CD14-positive monocyte (primary cell): ENCODE data around the gene CNOT6. TPM values are rescaled to one million over a fixed set of nuclear protein-coding genes. Genes with fewer than 3 reads are reported as not detected.
"Not testable (repeated sequence)": the region's sequence is repeated elsewhere in the genome, so short reads cannot be mapped to it uniquely, and the experiment has no call there.

ENCODE experiments used
- DNase-seq, 3 donors: peaks; one replicate each; pipeline ENCODE4 v3.0.0-alpha.2; 2011 to 2022
- H2AFZ ChIP-seq: 2 replicates; pipeline ENCODE4 v1.6.0; 2012; ENCODE audit warnings: mild to moderate bottlenecking, low read depth, low read length, inconsistent platforms; ENCODE audit not compliant: insufficient read depth, poor library complexity, severe bottlenecking
- H3K27ac ChIP-seq, 2 donors: 1 replicate in 1 of 2; 2 replicates in 1 of 2; pipeline ENCODE4 v1.5.1; 2012 to 2013; ENCODE audit warnings: low read length in 2 of 2, control low read depth in 1 of 2, inconsistent platforms in 1 of 2, low read depth in 1 of 2, mild to moderate bottlenecking in 1 of 2
- H3K27me3 ChIP-seq, 2 donors: one replicate each; pipeline versions ENCODE4 v1.6.0 to v1.6.1; 2011 to 2013; ENCODE audit warnings: low read length in 2 of 2; ENCODE audit not compliant: control insufficient read depth in 2 of 2, insufficient read depth in 2 of 2
- H3K36me3 ChIP-seq, 2 donors: replicated peaks in 1 of 2; 1 replicate in 1 of 2; 2 replicates in 1 of 2; pipeline versions ENCODE4 v1.5.1 to v1.6.1; 2012 to 2013; ENCODE audit warnings: low read length in 2 of 2, control low read depth in 1 of 2, inconsistent platforms in 1 of 2, mild to moderate bottlenecking in 1 of 2; ENCODE audit not compliant: insufficient read depth in 2 of 2, control insufficient read depth in 1 of 2
- H3K4me1 ChIP-seq, 2 donors: 1 replicate in 1 of 2; 2 replicates in 1 of 2; pipeline versions ENCODE4 v1.5.1 to v1.6.1; 2012 to 2013; ENCODE audit warnings: low read length in 2 of 2, control low read depth in 1 of 2, inconsistent platforms in 1 of 2, mild to moderate bottlenecking in 1 of 2, moderate library complexity in 1 of 2; ENCODE audit not compliant: insufficient read depth in 2 of 2, control insufficient read depth in 1 of 2
- H3K4me2 ChIP-seq: replicated peaks from 2 replicates; pipeline ENCODE3; 2012; ENCODE audit warnings: low read length, moderate library complexity, mild to moderate bottlenecking; ENCODE audit not compliant: poor library complexity, severe bottlenecking; ENCODE audit errors: extremely low read depth
- H3K4me3 ChIP-seq, 3 experiments: fragments of 200-600 bp in 1 of 3; sonication (generic) in 1 of 3; replicated peaks in 1 of 3; 1 replicate in 2 of 3; 2 replicates in 1 of 3; pipeline ENCODE4 v1.5.1; 2011 to 2013; ENCODE audit warnings: low read length in 3 of 3, mild to moderate bottlenecking in 3 of 3, control low read depth in 2 of 3, low read depth in 2 of 3, inconsistent platforms in 1 of 3, moderate library complexity in 1 of 3
- H3K79me2 ChIP-seq: 2 replicates; pipeline ENCODE4 v1.6.0; 2012; ENCODE audit warnings: mild to moderate bottlenecking, control low read depth, inconsistent platforms, low read length, moderate library complexity; ENCODE audit not compliant: insufficient read depth
- H3K9ac ChIP-seq: 2 replicates; pipeline ENCODE4 v1.6.0; 2017; ENCODE audit warnings: low read length, mild to moderate bottlenecking; ENCODE audit not compliant: insufficient read depth, poor library complexity, severe bottlenecking
- H3K9me3 ChIP-seq, 2 donors: replicated peaks in 1 of 2; 1 replicate in 1 of 2; 2 replicates in 1 of 2; pipeline versions ENCODE4 v1.5.1 to v1.6.1; 2012 to 2013; ENCODE audit warnings: low read length in 2 of 2, control low read depth in 1 of 2; ENCODE audit not compliant: control insufficient read depth in 1 of 2, insufficient read depth in 1 of 2
- H4K20me1 ChIP-seq: 2 replicates; pipeline ENCODE4 v1.6.0; 2012; ENCODE audit warnings: mild to moderate bottlenecking, low read length, control low read depth, moderate library complexity; ENCODE audit not compliant: insufficient read depth
- H3K27ac Mint-ChIP-seq, 7 donors: one replicate each; pipeline ENCODE4 v1.8.0; 2020; ENCODE audit warnings: mild to moderate bottlenecking in 7 of 7, mixed read lengths in 7 of 7, moderate library complexity in 6 of 7, inconsistent platforms in 2 of 7
- H3K27me3 Mint-ChIP-seq, 3 donors: one replicate each; pipeline ENCODE4 v1.8.0; 2021 to 2022; ENCODE audit warnings: low read depth in 3 of 3, mild to moderate bottlenecking in 3 of 3, mixed read lengths in 3 of 3, moderate library complexity in 3 of 3, inconsistent platforms in 1 of 3
- H3K36me3 Mint-ChIP-seq, 2 donors: one replicate each; pipeline ENCODE4 v1.8.0; 2020; ENCODE audit warnings: mixed read lengths in 2 of 2, inconsistent platforms in 1 of 2, mild to moderate bottlenecking in 1 of 2
- H3K4me1 Mint-ChIP-seq: one replicate; pipeline ENCODE4 v1.8.0; 2020; ENCODE audit warnings: mild to moderate bottlenecking, mixed read lengths
- H3K4me3 Mint-ChIP-seq, 2 donors: one replicate each; pipeline ENCODE4 v1.8.0; 2020; ENCODE audit warnings: mild to moderate bottlenecking in 2 of 2, mixed read lengths in 2 of 2, moderate library complexity in 1 of 2
- H3K9me3 Mint-ChIP-seq, 7 donors: one replicate each; pipeline ENCODE4 v1.8.0; 2020 to 2022; ENCODE audit warnings: mixed read lengths in 7 of 7, mild to moderate bottlenecking in 6 of 7, moderate library complexity in 6 of 7, inconsistent platforms in 2 of 7
- WGBS: methylation state at CpG from one replicate; pipeline ENCODE4 v1.1.5; 2013; ENCODE audit warnings: missing lambda C conversion rate; ENCODE audit not compliant: insufficient coverage; 5-methylcytosine and 5-hydroxymethylcytosine counted together
- intact Hi-C, 2 donors: fragments of 100-400 bp; cut with micrococcal nuclease; formaldehyde crosslinking; loops; one replicate each; pipeline versions ENCODE4 v1.15.0 to v1.15.1; 2023
- polyA plus RNA-seq, 3 donors: library from polyadenylated mRNA; depleted of rRNA in 1 of 3; unstranded in 2 of 3; stranded (reverse) in 1 of 3; fragments of 300-500 nt in 2 of 3; fragments of >200 nt in 1 of 3; fragmentation: Illumina TruSeq in 2 of 3; gene quantifications; 1 replicate in 2 of 3; 2 replicates in 1 of 3; pipeline ENCODE4 v1.2.3, GENCODE V29; 2012 to 2021
- TF ChIP-seq, protein P1 (sequence below): fragments of 200-600 bp; IDR thresholded peaks from one replicate; pipeline ENCODE4 v1.8.0; 2022; ENCODE audit warnings: antibody characterized with exemption, mild to moderate bottlenecking

CNOT6 gene
- polyA plus RNA-seq, 3 donors = 4.8 to 9.5 (median 7.7) TPM

DNA sequence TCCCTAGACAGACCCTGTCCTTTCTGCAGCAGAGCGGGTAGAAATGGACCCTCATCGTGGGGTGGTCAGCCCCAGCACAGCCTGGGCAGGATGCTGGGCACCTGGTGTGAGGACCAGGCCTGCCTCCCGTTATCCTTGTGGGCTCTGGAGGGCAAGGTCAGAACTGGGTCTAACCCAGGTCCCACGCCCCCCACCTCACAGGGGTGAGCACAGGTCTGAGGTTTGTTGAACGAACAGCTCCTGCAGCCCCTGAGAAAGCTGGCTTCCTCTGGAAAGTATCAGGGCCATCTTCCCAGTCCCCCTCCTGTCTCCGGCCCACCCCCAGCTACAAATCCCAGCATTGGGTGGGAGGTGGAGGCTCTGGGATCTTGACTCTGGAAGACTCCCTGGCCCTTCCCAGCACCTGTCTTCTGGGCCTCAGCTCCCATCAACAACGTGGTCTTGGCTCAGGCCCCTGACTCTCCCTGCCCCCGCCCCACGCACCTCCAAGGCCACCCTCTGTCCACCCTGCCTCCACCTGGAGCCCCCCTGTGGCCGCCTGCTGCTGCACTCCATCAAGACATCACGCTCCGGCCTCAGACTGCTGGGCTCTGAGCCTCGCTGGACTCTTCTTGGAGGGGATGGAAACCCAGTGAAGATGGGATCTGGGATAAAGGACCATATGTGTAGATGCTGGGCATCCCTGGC is 30.1 kb upstream of the CNOT6 start:
- no peak for DNase-seq
- Mint-ChIP-seq H3K9me3 (peaks cover 5 to 24% (median 9%) of the 10 kb centered on the region in 7 donors), H3K27ac (no peak overlapping the region), H3K4me1 (no peaks in the 10 kb centered on the region), H3K36me3 (no peaks in the 10 kb centered on the region), H3K4me3 (no peak overlapping the region), H3K27me3 (peaks cover 0 to 3% (median 2%) of the 10 kb centered on the region in 3 donors)
- Histone ChIP-seq H3K9ac (no peak overlapping the region), H3K79me2 (no peaks in the 10 kb centered on the region), H3K27me3 (no peaks in the 10 kb centered on the region), H3K36me3 (no peaks in the 10 kb centered on the region), H3K27ac (no peak overlapping the region), H3K4me3 (no peak overlapping the region), H4K20me1 (no peaks in the 10 kb centered on the region), H3K9me3 (peaks cover 0 to 8% of the 10 kb centered on the region in 2 donors), H3K4me1 (no peaks in the 10 kb centered on the region), H2AFZ (no peak overlapping the region), H3K4me2 (no peak overlapping the region)
- 85% methylated on average over 5 of the region's 13 CpGs for WGBS
- TF ChIP-seq, protein P1, sequence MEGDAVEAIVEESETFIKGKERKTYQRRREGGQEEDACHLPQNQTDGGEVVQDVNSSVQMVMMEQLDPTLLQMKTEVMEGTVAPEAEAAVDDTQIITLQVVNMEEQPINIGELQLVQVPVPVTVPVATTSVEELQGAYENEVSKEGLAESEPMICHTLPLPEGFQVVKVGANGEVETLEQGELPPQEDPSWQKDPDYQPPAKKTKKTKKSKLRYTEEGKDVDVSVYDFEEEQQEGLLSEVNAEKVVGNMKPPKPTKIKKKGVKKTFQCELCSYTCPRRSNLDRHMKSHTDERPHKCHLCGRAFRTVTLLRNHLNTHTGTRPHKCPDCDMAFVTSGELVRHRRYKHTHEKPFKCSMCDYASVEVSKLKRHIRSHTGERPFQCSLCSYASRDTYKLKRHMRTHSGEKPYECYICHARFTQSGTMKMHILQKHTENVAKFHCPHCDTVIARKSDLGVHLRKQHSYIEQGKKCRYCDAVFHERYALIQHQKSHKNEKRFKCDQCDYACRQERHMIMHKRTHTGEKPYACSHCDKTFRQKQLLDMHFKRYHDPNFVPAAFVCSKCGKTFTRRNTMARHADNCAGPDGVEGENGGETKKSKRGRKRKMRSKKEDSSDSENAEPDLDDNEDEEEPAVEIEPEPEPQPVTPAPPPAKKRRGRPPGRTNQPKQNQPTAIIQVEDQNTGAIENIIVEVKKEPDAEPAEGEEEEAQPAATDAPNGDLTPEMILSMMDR = no peak
- intact Hi-C loops = no loop called here

DNA sequence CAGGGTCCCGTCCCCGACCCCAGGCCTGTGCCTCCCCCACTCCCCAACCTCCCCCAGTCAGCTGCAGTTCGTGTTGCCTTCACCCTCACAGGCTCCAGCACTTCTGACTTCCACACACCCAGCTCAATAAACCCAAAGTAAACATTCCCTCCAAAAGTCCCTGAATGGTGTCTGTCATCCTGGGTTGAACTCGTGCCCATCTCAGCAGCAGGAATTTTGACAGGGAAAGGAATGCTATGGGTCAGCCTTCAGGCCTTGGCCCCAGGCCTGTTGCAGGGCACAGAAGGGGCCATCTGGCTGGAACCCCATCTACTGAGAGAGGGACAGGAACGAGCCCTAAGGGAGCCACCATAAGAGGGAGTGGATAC is 29.6 kb upstream of the CNOT6 start:
- H3K79me2 ChIP-seq = no peaks in the 10 kb centered on the region
- H2AFZ ChIP-seq = no peak overlapping the region
- H3K4me1 Mint-ChIP-seq = no peaks in the 10 kb centered on the region
- no peak overlapping the region for H3K4me3 Mint-ChIP-seq
- H3K36me3 ChIP-seq = no peaks in the 10 kb centered on the region
- intact Hi-C loops = no loop called here
- no peak overlapping the region for H3K27ac Mint-ChIP-seq
- WGBS = 88% methylated on average over 3 of the region's 5 CpGs
- no peak overlapping the region for H3K4me3 ChIP-seq
- peaks cover 0 to 3% (median 0%) of the 10 kb centered on the region in 3 donors for H3K27me3 Mint-ChIP-seq
- H3K9me3 ChIP-seq = peaks cover 0 to 5% of the 10 kb centered on the region in 2 donors
- peaks cover 2 to 21% (median 7%) of the 10 kb centered on the region in 7 donors for H3K9me3 Mint-ChIP-seq
- H3K4me2 ChIP-seq = no peak overlapping the region
- H3K36me3 Mint-ChIP-seq = no peaks in the 10 kb centered on the region
- H3K27ac ChIP-seq = no peak overlapping the region
- no peak for DNase-seq
- no peaks in the 10 kb centered on the region for H3K27me3 ChIP-seq
- H3K4me1 ChIP-seq = no peaks in the 10 kb centered on the region
- H4K20me1 ChIP-seq = no peaks in the 10 kb centered on the region
- H3K9ac ChIP-seq = no peak overlapping the region
- TF ChIP-seq, protein P1 = no peak

DNA sequence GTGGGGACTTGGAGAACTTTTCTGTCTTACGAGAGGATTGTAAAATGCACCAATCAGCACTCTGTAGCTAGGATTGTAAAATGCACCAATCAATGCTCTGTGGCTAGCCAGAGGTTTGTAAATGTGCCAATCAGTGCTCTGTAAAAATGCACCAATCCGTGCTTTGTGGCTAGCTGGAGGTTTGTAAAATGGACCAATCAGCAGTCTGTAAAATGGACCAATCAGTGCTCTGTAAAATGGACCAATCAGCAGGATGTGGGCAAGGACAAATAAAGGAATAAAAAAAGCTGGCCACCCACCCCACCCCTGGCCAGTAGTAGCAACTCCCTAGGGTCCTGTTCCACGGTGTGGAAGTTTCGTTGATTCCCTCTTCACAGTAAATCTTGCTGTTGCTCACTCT is 29.1 kb upstream of the CNOT6 start:
- H2AFZ ChIP-seq, H3K4me2 ChIP-seq, H3K36me3 Mint-ChIP-seq, H3K79me2 ChIP-seq, H3K36me3 ChIP-seq, H3K4me1 ChIP-seq, H3K27ac ChIP-seq, H3K27me3 Mint-ChIP-seq, H4K20me1 ChIP-seq, intact Hi-C loops, H3K4me3 Mint-ChIP-seq, DNase-seq, H3K9me3 ChIP-seq, H3K4me1 Mint-ChIP-seq, H3K4me3 ChIP-seq, H3K9ac ChIP-seq, H3K27me3 ChIP-seq: not testable (repeated sequence)
- WGBS = 95% methylated on average over 4 of the region's 4 CpGs
- Mint-ChIP-seq H3K27ac (peak overlapping the region in 1 of 7 donors; percentile 64), H3K9me3 (peaks cover 1 to 17% (median 5%) of the 10 kb centered on the region in 7 donors)
